ENCODE results near the gene AP1M1.
"Not testable (repeated sequence)": the region's sequence is repeated elsewhere in the genome, so short reads cannot be mapped to it uniquely, and the experiment has no call there.

Gene AP1M1

GRCh38 chr19:16168465-16169081 is 29.1 kb upstream of the AP1M1 start:
- Mint-ChIP-seq H3K9me3 (no peaks in the 10 kb centered on the region), H3K4me1 (peaks cover 18% of the 10 kb centered on the region), H3K27ac (no peak overlapping the region), H3K27me3 (peaks cover 6% of the 10 kb centered on the region), H3K4me3 (no peak overlapping the region)
- ATAC-seq (no peak), DNase-seq (no peak)

- Mint-ChIP-seq H3K4me3 (no peak overlapping the region), H3K4me1 (peaks cover 18% of the 10 kb centered on the region), H3K27me3 (peaks cover 7% of the 10 kb centered on the region), H3K27ac (no peak overlapping the region), H3K9me3 (no peaks in the 10 kb centered on the region)
- ATAC-seq = no peak
- DNase-seq = no peak
Observed at GRCh38 chr19:16170134-16170533, 27.6 kb upstream of the AP1M1 start.

GRCh38 chr19:16175954-16176353 is 21.8 kb upstream of the AP1M1 start:
- DNase-seq (no peak), ATAC-seq (no peak)
- Mint-ChIP-seq H3K9me3 (no peaks in the 10 kb centered on the region), H3K27ac (no peak overlapping the region), H3K4me1 (peaks cover 7% of the 10 kb centered on the region), H3K27me3 (peaks cover 7% of the 10 kb centered on the region), H3K4me3 (no peak overlapping the region)

GRCh38 chr19:16178866-16179265 is 18.8 kb upstream of the AP1M1 start:
- not testable (repeated sequence) for H3K9me3 Mint-ChIP-seq, ATAC-seq, H3K4me1 Mint-ChIP-seq, DNase-seq, H3K4me3 Mint-ChIP-seq, H3K27ac Mint-ChIP-seq, H3K27me3 Mint-ChIP-seq

DNA sequence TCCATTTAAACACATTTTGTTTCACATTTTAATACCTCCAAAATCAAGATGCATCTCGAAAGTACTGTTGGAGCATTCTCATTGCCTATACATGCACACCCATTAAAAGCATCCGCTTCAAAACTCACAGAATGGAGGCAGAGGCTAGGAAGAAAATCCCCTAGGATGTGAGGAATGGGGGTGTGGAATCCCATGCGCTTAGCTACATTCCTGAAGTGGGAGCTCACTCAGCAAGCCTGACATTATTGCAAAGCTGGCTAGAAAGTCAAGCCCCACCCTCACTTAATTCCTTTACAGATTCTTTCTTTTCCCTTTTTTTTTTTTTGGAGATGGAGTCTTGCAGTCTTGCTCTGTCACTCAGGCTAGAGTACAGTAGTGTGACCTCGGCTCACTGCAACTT is 17.1 kb upstream of the AP1M1 start:
- DNase-seq = no peak
- no peak overlapping the region for H3K27ac Mint-ChIP-seq
- ATAC-seq = no peak
- peaks cover 17% of the 10 kb centered on the region for H3K4me1 Mint-ChIP-seq
- H3K27me3 Mint-ChIP-seq = no peaks in the 10 kb centered on the region
- no peaks in the 10 kb centered on the region for H3K9me3 Mint-ChIP-seq
- H3K4me3 Mint-ChIP-seq = no peak overlapping the region

DNA sequence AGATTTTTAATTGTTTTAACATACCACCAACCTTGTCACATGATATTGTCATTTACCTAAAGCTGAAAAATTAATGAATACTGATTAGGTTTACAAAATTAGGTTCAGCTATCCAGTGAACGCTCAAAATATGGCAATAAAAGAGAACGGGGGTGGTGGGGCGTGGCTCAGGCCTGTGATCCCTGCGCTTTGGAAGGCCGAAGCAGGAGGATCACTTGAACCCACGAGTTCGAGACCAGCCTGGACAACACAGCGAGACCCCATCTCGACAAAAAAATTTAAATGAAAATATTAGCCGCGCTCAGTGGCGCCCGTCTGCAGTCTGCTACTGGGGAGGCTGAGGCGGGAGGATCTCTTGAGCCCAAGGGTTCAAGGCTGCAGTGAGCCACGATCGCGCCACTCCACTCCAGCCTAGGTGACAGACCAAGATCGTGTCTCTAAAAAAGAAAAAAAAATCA is 13.0 kb upstream of the AP1M1 start:
- H3K4me1 Mint-ChIP-seq = peaks cover 43% of the 10 kb centered on the region
- no peak overlapping the region for H3K27ac Mint-ChIP-seq

GRCh38 chr19:16185123-16185767 is 12.5 kb upstream of the AP1M1 start, which contains the start of gene FAM32A:
Gene FAM32A, plus strand, starts transcription at chr19:16185410. Its CDS starts 33 bp downstream, at chr19:16185443.
- H3K27ac Mint-ChIP-seq = peak within 1 kb of the TSS; percentile 99 to 100
- no peaks in the 10 kb centered on the region for H3K9me3 Mint-ChIP-seq
- DNase-seq = peak; percentile 98 to 100
- no peaks in the 10 kb centered on the region for H3K27me3 Mint-ChIP-seq
- peak; percentile 98 for ATAC-seq
- H3K4me3 Mint-ChIP-seq = peak within 1 kb of the TSS; percentile 100
- H3K4me1 Mint-ChIP-seq = peaks cover 43% of the 10 kb centered on the region

More for the DNA sequence above, 13.0 kb upstream of the AP1M1 start:
- no peak for ATAC-seq
- no peaks in the 10 kb centered on the region for H3K27me3 Mint-ChIP-seq
- H3K4me3 Mint-ChIP-seq = peak overlapping the region; percentile 100
- H3K9me3 Mint-ChIP-seq = no peaks in the 10 kb centered on the region
- DNase-seq = no peak

DNA sequence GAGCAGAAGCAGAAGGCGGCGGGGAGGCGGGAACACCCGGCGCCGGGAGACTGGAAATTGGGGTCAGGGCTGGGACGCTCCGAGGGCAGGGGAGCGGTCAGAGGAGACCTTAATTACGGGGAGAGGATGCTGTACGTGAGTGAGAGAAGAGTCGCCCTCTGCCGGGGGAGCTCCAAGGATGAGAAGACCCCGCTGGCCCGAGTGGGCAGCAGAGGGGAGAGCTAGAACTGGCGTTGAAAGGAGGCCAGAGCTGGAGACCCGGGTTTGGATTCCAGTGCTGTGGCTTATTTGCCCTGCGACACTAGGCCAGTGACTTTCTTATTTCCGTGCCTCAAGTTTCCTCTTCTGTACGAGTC is 12.0 kb upstream of the AP1M1 start:
- peak; percentile 58 for ATAC-seq
- peak overlapping the region; percentile 100 for H3K4me3 Mint-ChIP-seq
- peaks cover 43% of the 10 kb centered on the region for H3K4me1 Mint-ChIP-seq
- peak overlapping the region; percentile 99 to 100 for H3K27ac Mint-ChIP-seq
- no peaks in the 10 kb centered on the region for H3K27me3 Mint-ChIP-seq
- no peaks in the 10 kb centered on the region for H3K9me3 Mint-ChIP-seq
- peak; percentile 43 to 48 for DNase-seq

DNA sequence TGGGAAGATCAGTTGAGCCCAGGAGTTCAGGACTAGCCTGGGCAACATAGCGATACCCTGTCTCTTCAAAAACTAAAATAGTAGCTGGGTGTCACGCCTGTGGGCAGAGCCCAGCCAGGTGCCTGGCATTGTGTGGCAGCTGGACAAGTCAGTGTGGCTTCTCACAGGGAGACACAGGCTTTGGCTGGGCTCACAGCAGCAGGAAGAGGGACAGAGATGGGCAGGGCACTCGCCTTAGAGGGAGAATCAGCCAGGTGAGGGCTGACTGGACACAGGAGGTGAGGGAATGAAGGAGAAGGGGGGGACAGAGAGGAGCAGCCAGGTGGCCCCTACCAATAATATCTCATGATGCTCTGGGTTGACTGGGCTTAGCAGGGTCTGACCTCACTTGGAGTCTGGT is 9.2 kb upstream of the AP1M1 start:
- Mint-ChIP-seq H3K27me3 (no peaks in the 10 kb centered on the region), H3K4me1 (peaks cover 36% of the 10 kb centered on the region), H3K9me3 (no peaks in the 10 kb centered on the region), H3K4me3 (no peak overlapping the region), H3K27ac (peak overlapping the region; percentile 53 to 91)
- DNase-seq (no peak), ATAC-seq (no peak)

- Mint-ChIP-seq H3K4me3 (no peak overlapping the region), H3K9me3 (no peaks in the 10 kb centered on the region)
- no peak for ATAC-seq
Observed at GRCh38 chr19:16190198-16190597, 7.5 kb upstream of the AP1M1 start.

DNA sequence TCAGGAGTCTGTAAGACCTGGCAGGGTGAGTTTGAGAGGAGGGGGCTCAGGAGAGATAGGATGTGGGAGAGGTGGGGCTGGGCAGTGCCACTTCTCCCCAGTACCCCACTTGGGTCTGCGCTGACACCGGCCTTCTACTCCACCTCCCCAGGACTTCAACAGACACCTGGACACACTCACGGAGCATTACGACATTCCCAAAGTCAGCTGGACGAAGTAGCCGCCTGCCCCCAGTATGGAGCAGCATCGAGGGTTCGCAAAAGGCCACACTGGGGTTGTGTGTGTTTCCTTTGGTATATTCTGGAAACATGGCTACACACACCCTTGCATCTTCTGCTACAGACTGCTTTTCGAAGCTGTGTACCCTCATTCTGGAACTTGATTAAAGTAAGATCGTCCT is 7.0 kb upstream of the AP1M1 start:
- H3K4me1 Mint-ChIP-seq = peaks cover 26% of the 10 kb centered on the region
- no peak overlapping the region for H3K4me3 Mint-ChIP-seq
- no peak overlapping the region for H3K27ac Mint-ChIP-seq
- H3K9me3 Mint-ChIP-seq = no peaks in the 10 kb centered on the region
- ATAC-seq (no peak), DNase-seq (no peak)
- no peaks in the 10 kb centered on the region for H3K27me3 Mint-ChIP-seq

More at GRCh38 chr19:16190198-16190597, 7.5 kb upstream of the AP1M1 start:
- Mint-ChIP-seq H3K4me1 (peaks cover 30% of the 10 kb centered on the region), H3K27ac (no peak overlapping the region), H3K27me3 (no peaks in the 10 kb centered on the region)
- no peak for DNase-seq

DNA sequence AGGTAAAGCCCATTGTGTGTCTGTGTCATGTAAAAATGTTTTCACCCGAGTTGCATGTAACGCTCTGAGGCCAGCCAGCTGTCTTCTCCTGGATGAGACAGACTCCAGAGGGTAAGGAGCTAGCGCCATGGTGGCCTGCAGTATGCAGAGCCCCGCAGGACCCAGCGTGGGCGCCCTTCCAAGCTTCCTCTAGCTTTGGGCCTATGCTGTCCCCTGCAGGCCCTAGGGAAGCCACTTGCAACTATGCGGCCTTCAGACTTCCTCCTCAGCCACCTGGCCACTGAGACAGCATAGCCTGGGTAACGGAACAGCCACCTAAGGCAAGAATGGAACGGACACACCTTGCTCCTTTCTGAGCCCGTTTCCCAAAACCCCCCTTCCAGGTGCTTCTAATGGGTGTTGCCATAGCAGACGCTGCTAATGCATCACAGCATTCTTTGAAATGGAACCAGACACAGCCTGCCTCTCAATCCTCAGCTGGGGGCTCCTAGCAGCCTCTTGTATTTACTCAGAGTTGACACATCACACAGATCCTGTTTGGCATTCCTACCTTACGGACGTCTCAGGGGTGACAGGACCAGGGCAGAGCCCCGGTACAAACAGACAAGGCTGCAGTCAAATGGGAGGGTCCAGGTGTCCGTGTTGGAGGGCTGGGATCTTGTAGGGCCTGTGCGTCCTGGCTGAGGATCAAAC is 6.3 kb upstream of the AP1M1 start:
- no peaks in the 10 kb centered on the region for H3K9me3 Mint-ChIP-seq
- ATAC-seq (no peak), DNase-seq (no peak)
- H3K27ac Mint-ChIP-seq = peak overlapping the region; percentile 8 to 9
- peaks cover 24% of the 10 kb centered on the region for H3K4me1 Mint-ChIP-seq
- H3K4me3 Mint-ChIP-seq = no peak overlapping the region
- H3K27me3 Mint-ChIP-seq = no peaks in the 10 kb centered on the region

GRCh38 chr19:16193466-16193865 is 4.2 kb upstream of the AP1M1 start:
- DNase-seq = no peak
- no peaks in the 10 kb centered on the region for H3K9me3 Mint-ChIP-seq
- no peak for ATAC-seq
- H3K4me3 Mint-ChIP-seq = no peak overlapping the region
- H3K27me3 Mint-ChIP-seq = no peaks in the 10 kb centered on the region
- H3K27ac Mint-ChIP-seq = peak overlapping the region in 1 of 2 donors; percentile 44
- H3K4me1 Mint-ChIP-seq = peaks cover 21% of the 10 kb centered on the region

DNA sequence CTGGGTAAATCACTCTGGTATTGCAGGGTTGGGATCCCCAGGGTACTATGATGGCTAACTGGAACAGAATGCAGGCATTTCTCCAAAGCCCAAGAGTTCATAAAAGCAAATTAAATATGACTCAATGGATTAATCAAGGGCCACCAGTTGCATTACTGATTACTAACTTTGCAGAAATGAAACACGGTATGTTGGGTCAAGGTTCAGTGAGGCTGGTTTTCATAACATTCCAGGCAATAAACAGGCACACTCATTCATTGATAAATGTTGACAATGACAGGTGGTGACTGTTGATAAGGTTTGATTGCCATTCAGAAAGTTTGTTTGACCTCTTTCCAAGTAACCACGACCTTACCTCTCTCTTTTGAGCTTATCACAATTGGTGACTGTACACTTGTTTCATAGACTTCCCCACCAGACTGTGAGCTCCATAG is 506 bp upstream of the AP1M1 start:
- no peak for ATAC-seq
- Mint-ChIP-seq H3K9me3 (no peaks in the 10 kb centered on the region), H3K27me3 (no peaks in the 10 kb centered on the region), H3K4me1 (peaks cover 48% of the 10 kb centered on the region), H3K4me3 (peak overlapping the region; percentile 89 to 97), H3K27ac (peak overlapping the region; percentile 91 to 94)
- DNase-seq = no peak

DNA sequence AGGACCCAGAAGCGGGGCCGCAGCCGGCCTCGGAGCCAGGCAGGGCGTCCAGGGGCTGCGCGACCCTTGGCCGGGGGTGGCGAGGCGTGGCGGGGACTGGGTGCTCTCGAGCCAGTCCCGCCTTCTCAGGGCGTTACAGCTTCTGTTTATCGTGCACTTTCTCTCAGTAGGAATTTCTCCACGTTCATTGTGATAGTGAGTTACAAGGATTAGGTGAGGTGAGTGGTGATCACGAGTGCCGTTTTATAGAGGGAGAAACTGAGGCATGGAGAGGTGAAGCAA is 600 bp downstream of the AP1M1 start:
- peaks cover 59% of the 10 kb centered on the region for H3K4me1 Mint-ChIP-seq

GRCh38 chr19:16199275-16199932 is 1.7 kb downstream of the AP1M1 start:
- Mint-ChIP-seq H3K9me3 (no peaks in the 10 kb centered on the region), H3K4me1 (peaks cover 70% of the 10 kb centered on the region), H3K27me3 (no peaks in the 10 kb centered on the region), H3K4me3 (peak overlapping the region; percentile 81 to 89), H3K27ac (peak overlapping the region in 1 of 2 donors; percentile 57)
- DNase-seq (peak in 1 of 2 donors; percentile 10), ATAC-seq (no peak)

More for the DNA sequence above, 600 bp downstream of the AP1M1 start:
- Mint-ChIP-seq H3K9me3 (no peaks in the 10 kb centered on the region), H3K27me3 (no peaks in the 10 kb centered on the region), H3K27ac (no peak overlapping the region), H3K4me3 (peak overlapping the region; percentile 72 to 89)
- no peak for ATAC-seq
- no peak for DNase-seq
